ENCODE results near the gene MAT1A. TPM values are rescaled to one million over a fixed set of nuclear protein-coding genes. Genes with fewer than 3 reads are reported as not detected.
"Not testable (repeated sequence)": the region's sequence is repeated elsewhere in the genome, so short reads cannot be mapped to it uniquely, and the experiment has no call there.

The MAT1A gene
- total RNA-seq, 1 experiment from 2014 or later = 2.1 TPM

- H3K4me1 ChIP-seq (ENCODE audit: insufficient read depth, low read length); H3K27ac ChIP-seq (ENCODE audit: insufficient read length, low read depth, low read length); H2BK15ac ChIP-seq (ENCODE audit: low read depth, low read length); H3K4me1 Mint-ChIP-seq; H3T11ph ChIP-seq (ENCODE audit: low read length); H3K18ac ChIP-seq (ENCODE audit: insufficient read length, low read depth, low read length); H2BK5ac ChIP-seq (ENCODE audit: insufficient read length, low read length); H3K79me2 ChIP-seq (ENCODE audit: insufficient read depth, low read length); H3K27me3 Mint-ChIP-seq (ENCODE audit: low read depth); H3K4ac ChIP-seq (ENCODE audit: low read depth, low read length); H2BK120ac ChIP-seq (ENCODE audit: low read depth, low read length, poor library complexity, severe bottlenecking); H2BK12ac ChIP-seq (ENCODE audit: insufficient read length, low read depth, low read length); H4K91ac ChIP-seq (ENCODE audit: insufficient read length, low read depth, low read length); H3K4me3 Mint-ChIP-seq; H2AFZ ChIP-seq (ENCODE audit: low read length); H3K9me3 ChIP-seq (ENCODE audit: control insufficient read depth, low read depth, low read length); H3K23me2 ChIP-seq (ENCODE audit: insufficient read length, low read depth, low read length, poor library complexity, severe bottlenecking); H2BK20ac ChIP-seq (ENCODE audit: low read depth, low read length, poor library complexity, severe bottlenecking); H3K9me3 Mint-ChIP-seq; DNase-seq; H4K20me1 ChIP-seq (ENCODE audit: control insufficient read depth, insufficient read depth, insufficient read length); H3K27ac Mint-ChIP-seq; H4K8ac ChIP-seq (replicated peaks; ENCODE audit: insufficient read length, low read depth, low read length); H3K79me1 ChIP-seq (ENCODE audit: insufficient read depth, low read depth, low read length, poor library complexity, severe bottlenecking); H3K27me3 ChIP-seq (ENCODE audit: insufficient read depth, low read length); H4K5ac ChIP-seq (ENCODE audit: insufficient read length, low read depth, low read length); H3K56ac ChIP-seq (ENCODE audit: insufficient read length, low read depth, low read length); H2AK5ac ChIP-seq (ENCODE audit: insufficient read length, low read length); H3K23ac ChIP-seq (ENCODE audit: insufficient read length, low read depth, low read length); H3K36me3 Mint-ChIP-seq (ENCODE audit: insufficient read depth in 1 of 3, low read depth in 3 of 3); H3K4me2 ChIP-seq (ENCODE audit: insufficient read depth, insufficient read length, low read length); H3K14ac ChIP-seq (ENCODE audit: insufficient read depth, low read length); H3K9ac ChIP-seq (ENCODE audit: extremely low read depth, insufficient read length, low read length): not testable (repeated sequence)
- WGBS (ENCODE audit: extremely low coverage, insufficient read length, low lambda C conversion rate) = no CpG with 5 or more reads among the region's 4 CpGs
Observed at GRCh38 chr10:80242341-80242740, 47.1 kb downstream of the MAT1A start.

All from H9 (cell line).